GM11168 (cell line): Measurements from ENCODE around the gene C14orf180.

Experiments used
- in situ Hi-C: fragments of 300-500 bp; cut with MboI; formaldehyde crosslinking; loops from one replicate; pipeline ENCODE4 v1.12.0; 2022; ENCODE audit warnings: low sequenced_read_pairs; ENCODE audit not compliant: unreplicated experiment

C14orf180 gene

DNA sequence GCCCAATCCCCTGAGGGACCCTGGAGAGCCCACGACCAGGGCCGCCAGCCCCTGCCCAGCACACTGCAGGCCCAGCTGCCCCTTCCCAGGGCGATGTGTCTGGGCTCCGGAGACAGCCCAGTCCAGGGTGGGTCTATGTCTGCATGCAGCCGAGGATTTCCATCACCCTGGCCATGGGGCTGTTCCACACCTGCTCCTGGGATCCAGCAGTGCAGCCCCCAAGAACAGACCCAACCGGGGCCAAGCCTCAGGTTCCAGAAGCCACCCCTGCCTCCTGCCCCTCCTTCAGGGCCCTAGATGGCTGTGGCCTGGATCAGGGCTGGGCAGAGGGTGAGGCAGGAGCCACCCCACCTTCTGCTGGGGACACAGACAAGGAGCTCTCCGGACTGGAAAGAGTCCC lies 11.5 kb downstream of the C14orf180 start:
- in situ Hi-C loops, result no loop called here

GRCh38 chr14:104591506-104592291 lies 12.1 kb downstream of the C14orf180 start:
- in situ Hi-C loops, result no loop called here

- in situ Hi-C loops, result no loop called here
These were observed 12.7 kb downstream of the C14orf180 start for GRCh38 chr14:104592292-104592672.

GRCh38 chr14:104592785-104593184 lies 13.2 kb downstream of the C14orf180 start:
- in situ Hi-C loops, result no loop called here

GRCh38 chr14:104593241-104593701 lies 13.7 kb downstream of the C14orf180 start:
- in situ Hi-C loops, result no loop called here

DNA sequence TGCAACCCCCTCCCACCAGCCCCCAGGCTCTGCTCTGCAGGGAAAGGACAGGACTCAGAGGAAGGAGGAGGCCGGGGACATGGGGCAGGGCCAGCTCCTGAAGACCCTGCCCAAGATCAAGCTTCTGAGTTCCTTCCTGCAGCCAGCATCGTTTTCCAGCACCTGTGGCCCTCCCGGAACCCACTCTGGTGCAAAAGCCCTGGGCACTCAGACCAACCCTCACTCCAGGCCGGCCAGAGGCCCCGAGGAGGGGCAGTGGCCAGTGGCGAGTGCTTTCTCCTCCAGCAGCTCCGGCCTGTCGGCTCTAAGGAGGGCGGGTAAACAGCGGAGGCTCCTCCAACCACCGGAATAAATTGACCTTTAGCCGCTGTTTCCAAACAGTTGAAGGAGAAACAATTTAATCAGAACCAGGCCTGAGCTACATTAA lies 14.2 kb downstream of the C14orf180 start:
- in situ Hi-C loops, result no loop called here

DNA sequence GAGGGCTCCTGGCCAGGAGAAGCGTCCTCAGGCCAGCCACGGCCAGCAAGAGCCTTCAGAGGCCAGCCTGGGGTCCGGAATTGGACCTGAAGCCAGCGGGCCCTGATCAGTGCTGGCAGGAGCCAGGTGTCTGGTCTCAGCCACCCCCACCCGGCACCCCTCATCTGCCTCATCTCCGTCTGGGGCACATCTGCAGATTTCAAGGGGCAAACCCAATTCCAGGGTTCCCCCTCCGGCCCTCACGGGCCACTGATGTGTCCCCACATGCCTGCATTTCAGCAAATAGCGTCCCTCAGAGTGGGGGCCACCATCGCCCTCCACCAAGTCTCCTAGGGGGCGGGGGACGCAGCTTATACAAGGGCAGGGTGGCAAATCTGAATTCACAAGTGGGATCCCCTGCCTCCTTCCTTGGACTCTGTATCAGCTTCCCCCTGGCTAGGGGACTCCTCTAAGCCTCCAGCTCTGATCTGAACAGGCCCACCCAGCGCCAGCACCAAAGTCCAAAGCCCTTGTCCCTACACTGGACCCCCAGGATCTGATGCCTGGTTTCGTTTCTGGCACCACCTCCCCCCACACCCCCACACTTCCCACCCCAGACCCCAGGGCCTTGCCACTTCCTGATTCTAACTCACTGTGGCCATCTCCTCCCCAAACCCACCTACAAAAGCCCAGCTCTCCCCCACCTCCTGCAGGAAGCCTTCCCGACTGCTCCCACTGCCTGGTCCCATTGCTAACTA lies 14.9 kb downstream of the C14orf180 start:
- in situ Hi-C loops, result no loop called here

GRCh38 chr14:104595116-104595675 lies 15.6 kb downstream of the C14orf180 start:
- in situ Hi-C loops, result no loop called here

DNA sequence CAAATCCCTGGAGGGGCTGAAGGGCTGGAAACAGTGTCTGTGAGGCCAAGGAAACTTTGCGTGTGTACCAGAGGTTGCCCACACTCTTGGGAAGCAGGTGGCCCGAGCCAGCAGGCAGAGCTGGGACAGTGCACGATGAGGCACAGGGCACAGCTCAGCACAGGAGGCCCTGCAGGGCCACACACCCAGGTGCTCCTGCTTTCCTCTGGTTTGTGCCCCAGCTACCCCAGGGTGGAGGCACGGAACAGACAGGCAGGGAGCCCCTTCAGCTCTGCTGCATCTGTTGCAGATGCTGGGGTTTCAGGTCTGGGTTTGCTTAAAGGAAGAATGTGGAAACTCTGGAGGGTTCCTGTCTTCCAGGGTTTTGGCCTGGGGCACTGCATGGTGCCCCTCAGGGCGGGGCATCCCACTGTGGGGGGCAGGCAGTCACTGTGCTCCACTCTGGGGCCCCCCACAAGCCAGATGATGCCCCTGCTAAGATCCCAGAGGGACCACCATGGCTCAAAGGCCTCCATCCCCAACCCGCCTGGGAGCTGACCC lies 16.4 kb downstream of the C14orf180 start:
- in situ Hi-C loops, result no loop called here

- in situ Hi-C loops, result no loop called here
These were observed 16.9 kb downstream of the C14orf180 start for GRCh38 chr14:104596451-104596918.

DNA sequence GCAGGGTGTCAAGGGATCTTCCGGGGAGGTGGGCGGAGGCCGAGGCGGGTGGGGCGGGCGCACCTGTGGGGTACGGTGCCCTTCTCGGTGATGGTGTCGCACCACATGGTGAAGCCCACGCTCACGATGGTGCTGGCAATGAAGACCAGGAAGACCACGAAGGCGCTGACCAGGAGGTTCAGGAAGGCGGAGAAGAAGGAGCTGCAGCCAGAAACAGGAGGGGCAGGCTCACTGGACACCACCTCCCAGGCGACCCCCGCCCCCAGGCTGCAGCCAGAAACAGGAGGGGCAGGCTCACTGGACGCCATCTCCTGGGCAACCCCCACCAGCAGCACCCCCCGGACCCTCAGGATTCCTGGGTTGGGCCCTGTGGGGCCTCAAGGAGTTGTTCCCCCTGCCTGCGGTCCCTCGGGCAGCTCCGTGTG lies 17.4 kb downstream of the C14orf180 start:
- in situ Hi-C loops, result no loop called here

GRCh38 chr14:104597576-104597975 lies 18.0 kb downstream of the C14orf180 start:
- in situ Hi-C loops, result no loop called here

GRCh38 chr14:104598039-104598909 lies 18.7 kb downstream of the C14orf180 start:
- in situ Hi-C loops, result no loop called here

DNA sequence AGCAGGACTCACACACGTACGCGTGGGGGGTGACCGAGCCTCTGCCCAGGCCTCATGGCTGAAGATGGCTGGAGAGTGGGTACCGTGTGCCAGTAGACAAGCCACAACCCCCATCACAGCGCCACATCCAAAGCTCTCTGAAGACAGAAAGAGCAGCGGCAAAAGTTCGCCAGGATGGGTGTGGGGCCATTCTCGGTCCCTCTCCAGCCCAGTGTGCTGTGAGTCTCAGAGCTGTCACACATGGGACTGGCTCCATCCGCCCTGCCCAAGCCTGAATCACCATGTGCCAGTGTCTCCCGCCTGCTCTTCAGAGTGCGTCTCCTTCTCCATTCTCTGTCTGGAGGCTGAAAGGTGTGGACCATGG lies 19.3 kb downstream of the C14orf180 start:
- in situ Hi-C loops, result no loop called here

DNA sequence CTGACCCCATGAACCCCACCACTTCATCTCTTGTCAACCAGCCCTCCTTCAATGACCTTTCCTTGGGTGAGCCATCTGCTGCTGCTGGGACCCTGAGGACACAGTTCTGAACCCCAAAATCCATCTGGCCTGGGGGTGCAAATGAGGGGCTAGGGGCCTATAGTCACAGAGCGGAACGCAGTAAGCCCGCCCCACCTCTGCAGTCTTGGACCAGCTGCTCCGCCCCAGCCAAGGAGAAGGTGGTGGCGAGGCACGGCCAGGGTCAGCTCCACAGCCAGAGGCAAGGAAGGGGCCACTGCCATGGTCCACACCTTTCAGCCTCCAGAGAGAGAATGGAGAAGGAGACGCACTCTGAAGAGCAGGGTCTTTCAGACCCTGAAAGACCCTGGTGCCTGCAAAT lies 19.9 kb downstream of the C14orf180 start:
- in situ Hi-C loops, result no loop called here

- in situ Hi-C loops, result no loop called here
These were observed 20.6 kb downstream of the C14orf180 start for GRCh38 chr14:104600141-104600643.

GRCh38 chr14:104600805-104601204 lies 21.2 kb downstream of the C14orf180 start:
- in situ Hi-C loops, result no loop called here

- in situ Hi-C loops, result no loop called here
These were observed 22.2 kb downstream of the C14orf180 start for GRCh38 chr14:104601786-104602185.

DNA sequence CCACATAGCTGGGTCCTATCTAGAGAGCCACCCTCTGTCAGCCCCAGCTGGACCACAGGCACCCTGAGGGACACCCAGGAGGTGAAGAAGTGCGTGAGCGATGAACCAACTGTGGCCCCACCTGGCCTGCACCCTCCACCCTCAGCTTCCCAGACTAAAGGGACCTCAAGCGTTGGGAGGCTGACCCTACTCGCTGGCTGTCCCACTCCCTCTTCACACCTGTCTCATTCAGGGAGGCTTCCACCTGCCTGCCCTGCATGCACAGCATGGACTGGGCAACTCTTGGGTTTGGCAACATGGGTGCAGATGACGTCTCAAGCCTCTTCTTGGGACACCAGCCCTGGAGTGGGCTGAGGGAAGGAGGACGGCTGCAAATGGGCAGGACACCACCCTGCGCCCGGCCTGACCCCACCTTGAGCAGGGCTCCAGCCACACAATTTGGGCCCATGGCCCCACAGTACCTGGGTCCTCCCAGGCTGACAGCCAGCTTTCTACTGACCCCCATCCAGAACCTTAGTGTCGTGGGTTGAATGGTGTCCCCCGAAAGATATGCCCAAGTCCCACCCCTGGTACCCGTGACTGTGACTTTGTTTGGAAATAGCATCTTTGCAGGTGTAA lies 22.9 kb downstream of the C14orf180 start:
- in situ Hi-C loops, result no loop called here
